GM13977 (cell line): ENCODE measurements around the gene CR1.
"Not testable (repeated sequence)": the region's sequence is repeated elsewhere in the genome, so short reads cannot be mapped to it uniquely, and the experiment has no call there.

Experiments used
- DNase-seq: peaks from one replicate; pipeline ENCODE4 v3.0.0; 2012; ENCODE audit warnings: low spot score
- in situ Hi-C: fragments of 300-500 bp; cut with MboI; formaldehyde crosslinking; loops from one replicate; pipeline ENCODE4 v1.12.0; 2022; ENCODE audit warnings: low sequenced_read_pairs, low pct_unique_long_range_greater_than_20kb, mixed read lengths, inconsistent platforms; ENCODE audit not compliant: unreplicated experiment
- TF ChIP-seq, protein P1 (sequence below): IDR thresholded peaks from 2 replicates; pipeline ENCODE4 v1.5.1; 2012; ENCODE audit warnings: mild to moderate bottlenecking, control low read depth; ENCODE audit not compliant: insufficient read depth; ENCODE audit errors: extremely low read depth, missing control alignments

The CR1 gene

DNA sequence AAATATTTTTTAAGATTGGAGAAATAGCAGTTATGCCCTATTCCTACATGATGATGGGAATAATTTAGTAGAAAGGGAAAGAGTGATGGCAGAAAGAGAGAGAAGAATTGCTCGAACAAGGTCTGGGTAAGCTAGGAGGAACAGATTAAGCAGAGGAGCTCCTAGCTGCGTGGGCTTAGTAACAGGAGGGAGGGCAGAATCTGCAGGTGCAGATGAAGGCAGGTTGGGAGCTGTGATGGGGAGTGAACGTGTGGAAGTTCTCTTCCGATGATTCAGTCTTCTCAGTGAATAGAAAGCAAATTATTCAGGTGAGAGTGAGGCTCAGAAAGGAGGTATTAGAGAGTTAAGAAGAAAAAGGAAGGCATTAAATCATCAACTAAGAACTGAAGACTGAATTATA is 8.3 kb upstream of the CR1 start:
- no peak for DNase-seq
- in situ Hi-C loops: loop anchor here (25.0 kb wide), 1 partner anchor 400 kb away; the partner anchor contains the start of gene C4BPB
- TF ChIP-seq, protein P1, sequence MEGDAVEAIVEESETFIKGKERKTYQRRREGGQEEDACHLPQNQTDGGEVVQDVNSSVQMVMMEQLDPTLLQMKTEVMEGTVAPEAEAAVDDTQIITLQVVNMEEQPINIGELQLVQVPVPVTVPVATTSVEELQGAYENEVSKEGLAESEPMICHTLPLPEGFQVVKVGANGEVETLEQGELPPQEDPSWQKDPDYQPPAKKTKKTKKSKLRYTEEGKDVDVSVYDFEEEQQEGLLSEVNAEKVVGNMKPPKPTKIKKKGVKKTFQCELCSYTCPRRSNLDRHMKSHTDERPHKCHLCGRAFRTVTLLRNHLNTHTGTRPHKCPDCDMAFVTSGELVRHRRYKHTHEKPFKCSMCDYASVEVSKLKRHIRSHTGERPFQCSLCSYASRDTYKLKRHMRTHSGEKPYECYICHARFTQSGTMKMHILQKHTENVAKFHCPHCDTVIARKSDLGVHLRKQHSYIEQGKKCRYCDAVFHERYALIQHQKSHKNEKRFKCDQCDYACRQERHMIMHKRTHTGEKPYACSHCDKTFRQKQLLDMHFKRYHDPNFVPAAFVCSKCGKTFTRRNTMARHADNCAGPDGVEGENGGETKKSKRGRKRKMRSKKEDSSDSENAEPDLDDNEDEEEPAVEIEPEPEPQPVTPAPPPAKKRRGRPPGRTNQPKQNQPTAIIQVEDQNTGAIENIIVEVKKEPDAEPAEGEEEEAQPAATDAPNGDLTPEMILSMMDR: no peak

DNA sequence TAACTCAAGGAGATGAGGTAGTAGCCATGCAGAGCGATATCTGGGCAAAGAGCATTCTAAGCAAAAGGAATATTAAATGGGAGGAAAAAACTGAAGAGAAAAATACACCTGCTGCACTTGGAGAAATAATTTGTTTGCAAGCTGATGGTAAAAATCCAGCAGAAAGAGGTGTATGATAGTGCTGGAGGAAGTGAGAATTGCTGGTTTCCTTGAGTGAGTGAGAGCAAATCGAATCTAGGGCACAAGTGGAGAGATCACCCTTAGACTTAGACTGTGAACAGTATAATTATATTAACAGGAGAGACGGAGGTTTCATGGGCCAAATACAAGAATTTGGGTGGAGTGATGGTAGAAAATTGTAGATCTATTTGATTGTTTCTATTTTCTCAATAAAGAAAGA is 2.7 kb upstream of the CR1 start:
- in situ Hi-C loops: loop anchor here (25.0 kb wide), 1 partner anchor 406 kb away; the partner anchor contains the start of gene C4BPB
- DNase-seq: no peak
- TF ChIP-seq, protein P1: no peak

DNA sequence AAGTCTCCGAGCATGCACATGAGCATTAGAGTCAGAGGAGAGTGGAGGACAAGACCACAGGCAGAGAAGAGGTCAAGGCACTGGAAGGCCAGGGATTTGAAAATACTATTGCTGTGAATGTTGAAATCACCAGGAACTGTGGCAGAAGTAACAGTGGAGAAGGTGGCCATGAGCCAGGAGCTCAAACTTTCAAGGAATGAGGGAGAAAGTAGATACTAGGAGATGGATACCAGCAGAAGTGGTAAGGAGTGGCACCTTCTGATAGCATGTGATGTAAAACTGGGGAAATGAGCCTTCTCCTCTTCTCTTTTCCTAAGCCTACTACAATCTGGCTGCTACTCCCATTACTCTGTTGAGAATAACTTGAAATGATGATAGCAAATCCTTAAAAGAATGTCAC is 1.8 kb upstream of the CR1 start:
- no peak for DNase-seq
- TF ChIP-seq, protein P1: no peak
- in situ Hi-C loops: loop anchor here (25.0 kb wide), 1 partner anchor 407 kb away; the partner anchor contains the start of gene C4BPB

DNA sequence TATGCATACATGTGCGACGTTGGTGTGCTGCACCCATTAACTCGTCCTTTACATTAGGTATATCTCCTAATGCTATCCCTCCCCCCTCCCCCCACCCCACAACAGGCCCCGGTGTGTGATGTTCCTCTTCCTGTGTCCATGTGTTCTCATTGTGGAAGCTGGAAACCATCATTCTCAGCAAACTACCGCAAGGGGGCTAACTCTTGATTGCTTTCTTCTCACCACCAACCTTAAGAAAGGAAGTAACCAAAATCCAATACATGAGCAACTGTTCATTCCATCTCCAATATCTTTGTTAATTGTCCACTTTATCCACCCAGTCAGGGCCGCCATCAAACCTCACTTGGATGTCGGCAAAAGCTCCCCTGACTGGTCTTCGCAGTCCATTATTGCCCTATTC is 676 bp upstream of the CR1 start:
- DNase-seq: not testable (repeated sequence)
- in situ Hi-C loops: loop anchor here (25.0 kb wide), 1 partner anchor 408 kb away; the partner anchor contains the start of gene C4BPB
- TF ChIP-seq, protein P1: peak; percentile 21

- TF ChIP-seq, protein P1: no peak
- in situ Hi-C loops: loop anchor here (25.0 kb wide), 1 partner anchor 411 kb away; the partner anchor contains the start of gene C4BPB
- DNase-seq: peak; percentile 39
Observed at GRCh38 chr1:207497941-207498340, 2.0 kb downstream of the CR1 start.

DNA sequence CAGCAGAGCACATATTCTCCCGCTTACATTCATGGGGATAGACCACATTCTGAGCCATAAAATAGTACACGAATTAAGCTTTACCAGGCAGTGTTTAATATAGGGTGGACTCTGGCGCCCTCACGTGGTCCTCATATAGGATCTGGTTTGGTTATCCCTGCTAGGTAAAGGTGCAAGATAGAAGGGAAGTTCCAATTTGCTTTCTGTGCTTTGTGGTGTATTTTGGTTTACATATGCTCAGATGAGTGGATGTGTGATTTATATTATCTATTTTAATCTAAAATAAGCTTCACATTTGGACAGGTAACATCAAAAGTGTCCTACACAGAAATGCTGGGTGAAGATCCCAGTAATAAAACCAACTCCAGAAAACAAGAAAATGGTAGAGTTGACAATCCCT is 3.6 kb downstream of the CR1 start:
- in situ Hi-C loops: loop anchor here (25.0 kb wide), 1 partner anchor 412 kb away; the partner anchor contains the start of gene C4BPB
- DNase-seq: peak; percentile 58
- TF ChIP-seq, protein P1: peak; percentile 72
